CD4-positive, CD25-positive, alpha-beta regulatory T cell (primary cell): ENCODE measurements around the gene NCKAP5. TPM values are rescaled to one million over a fixed set of nuclear protein-coding genes. Genes with fewer than 3 reads are reported as not detected.

Source experiments
- ATAC-seq, 2 donors: fragments of 150-1000 bp; cut with Tn5 transposase; one replicate each; pipeline ENCODE4 v1.10.0; 2021; ENCODE audit warnings: low read depth in 2 of 2, moderate number of reproducible peaks in 2 of 2, moderate library complexity in 1 of 2
- DNase-seq, 3 donors: peaks; one replicate each; pipeline versions ENCODE4 v3.0.0 to v3.0.0-alpha.2; 2012 to 2022; ENCODE audit warnings: mixed read lengths in 1 of 3
- H3K27ac ChIP-seq: one replicate; pipeline ENCODE4 v1.7.0; 2013; ENCODE audit warnings: mild to moderate bottlenecking, low read length; ENCODE audit not compliant: insufficient read depth, poor library complexity, severe bottlenecking
- H3K27me3 ChIP-seq: one replicate; pipeline ENCODE4 v1.7.0; 2013; ENCODE audit warnings: low read length; ENCODE audit not compliant: control insufficient read depth, insufficient read depth
- H3K36me3 ChIP-seq: one replicate; pipeline ENCODE4 v1.7.0; 2013; ENCODE audit warnings: mild to moderate bottlenecking, low read length, moderate library complexity; ENCODE audit not compliant: control insufficient read depth, insufficient read depth
- H3K4me1 ChIP-seq: 2 replicates; pipeline ENCODE4 v1.7.0; 2013; ENCODE audit warnings: mild to moderate bottlenecking, low read length; ENCODE audit not compliant: insufficient read depth, control insufficient read depth, poor library complexity, severe bottlenecking
- H3K4me3 ChIP-seq: one replicate; pipeline ENCODE4 v1.7.0; 2013; ENCODE audit warnings: low read depth, mild to moderate bottlenecking, low read length, moderate library complexity
- H3K9me3 ChIP-seq, 2 experiments: 1 replicate in 1 of 2; 2 replicates in 1 of 2; pipeline ENCODE4 v1.7.0; 2013; ENCODE audit warnings: low read length in 2 of 2, mild to moderate bottlenecking in 1 of 2, moderate library complexity in 1 of 2; ENCODE audit not compliant: control insufficient read depth in 2 of 2
- H3K27ac Mint-ChIP-seq, 3 donors: one replicate each; pipeline ENCODE4 v1.8.0; 2020 to 2022; ENCODE audit warnings: mild to moderate bottlenecking in 3 of 3, mixed read lengths in 3 of 3, moderate library complexity in 2 of 3
- H3K27me3 Mint-ChIP-seq: one replicate; pipeline ENCODE4 v1.8.0; 2022; ENCODE audit warnings: mild to moderate bottlenecking, mixed read lengths
- H3K36me3 Mint-ChIP-seq: one replicate; pipeline ENCODE4 v1.8.0; 2020; ENCODE audit warnings: mixed read lengths
- H3K4me1 Mint-ChIP-seq, 4 donors: one replicate each; pipeline ENCODE4 v1.8.0; 2020 to 2022; ENCODE audit warnings: mixed read lengths in 4 of 4, mild to moderate bottlenecking in 1 of 4
- H3K4me3 Mint-ChIP-seq, 4 donors: one replicate each; pipeline ENCODE4 v1.8.0; 2020 to 2022; ENCODE audit warnings: mild to moderate bottlenecking in 4 of 4, mixed read lengths in 4 of 4, moderate library complexity in 3 of 4
- H3K9me3 Mint-ChIP-seq, 7 donors: one replicate each; pipeline ENCODE4 v1.8.0; 2020 to 2022; ENCODE audit warnings: mixed read lengths in 7 of 7, mild to moderate bottlenecking in 3 of 7, moderate library complexity in 2 of 7
- polyA plus RNA-seq, 4 donors: library from polyadenylated mRNA; unstranded; fragments of 300-500 nt; fragmentation: Illumina TruSeq; gene quantifications; one replicate each; pipeline ENCODE4 v1.2.3, GENCODE V29; 2021
- total RNA-seq: library from RNA; stranded (reverse); gene quantifications from one replicate; pipeline ENCODE4 v1.2.3, GENCODE V29; 2022

Gene NCKAP5
- total and polyA plus RNA-seq, 5 donors from 2014 or later, result not detected

GRCh38 chr2:132788310-132788838 lies 779.9 kb downstream of the NCKAP5 start:
- Mint-ChIP-seq H3K4me1 (no peaks in the 10 kb centered on the region), H3K27ac (no peak overlapping the region), H3K27me3 (no peaks in the 10 kb centered on the region), H3K36me3 (no peaks in the 10 kb centered on the region), H3K9me3 (peaks cover 0 to 10% (median 0%) of the 10 kb centered on the region in 7 donors), H3K4me3 (no peak overlapping the region)
- H3K4me3 ChIP-seq, result no peak overlapping the region
- no peaks in the 10 kb centered on the region for H3K27me3 ChIP-seq
- no peak for ATAC-seq
- H3K9me3 ChIP-seq, result peaks cover 0 to 4% of the 10 kb centered on the region in 2 experiments
- no peaks in the 10 kb centered on the region for H3K36me3 ChIP-seq
- DNase-seq, result no peak
- no peak overlapping the region for H3K27ac ChIP-seq
- H3K4me1 ChIP-seq, result no peaks in the 10 kb centered on the region

DNA sequence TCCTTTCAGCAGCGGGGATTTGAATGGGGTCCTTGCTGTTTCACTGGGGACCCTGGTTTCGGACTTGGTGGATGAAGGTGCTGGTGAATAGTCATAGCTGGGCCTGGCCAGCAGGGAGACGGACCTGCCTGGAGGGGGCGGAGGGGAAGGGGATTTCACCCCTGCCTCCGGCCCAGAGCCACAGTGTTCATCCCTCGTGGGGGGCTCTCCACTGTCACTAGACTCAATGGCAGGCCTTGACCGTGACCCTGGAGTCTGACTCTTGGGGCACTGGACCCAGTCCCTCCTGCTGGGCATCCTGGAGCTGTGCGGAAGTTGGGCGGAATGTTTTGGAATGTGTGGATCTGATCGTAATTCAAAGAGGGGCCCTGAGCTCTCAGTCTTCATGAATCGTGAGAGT lies 784.4 kb downstream of the NCKAP5 start:
- Histone ChIP-seq H3K36me3 (no peaks in the 10 kb centered on the region), H3K4me3 (no peak overlapping the region), H3K27me3 (no peaks in the 10 kb centered on the region), H3K4me1 (no peaks in the 10 kb centered on the region), H3K9me3 (peaks cover 0 to 5% of the 10 kb centered on the region in 2 experiments), H3K27ac (no peak overlapping the region)
- no peaks in the 10 kb centered on the region for H3K27me3 Mint-ChIP-seq
- DNase-seq (no peak), ATAC-seq (no peak)
- H3K36me3 Mint-ChIP-seq, result no peaks in the 10 kb centered on the region
- no peaks in the 10 kb centered on the region for H3K4me1 Mint-ChIP-seq
- peak overlapping the region in 1 of 4 donors; percentile 38 for H3K4me3 Mint-ChIP-seq
- H3K27ac Mint-ChIP-seq, result no peak overlapping the region
- peaks cover 0 to 8% (median 1%) of the 10 kb centered on the region in 7 donors for H3K9me3 Mint-ChIP-seq

DNA sequence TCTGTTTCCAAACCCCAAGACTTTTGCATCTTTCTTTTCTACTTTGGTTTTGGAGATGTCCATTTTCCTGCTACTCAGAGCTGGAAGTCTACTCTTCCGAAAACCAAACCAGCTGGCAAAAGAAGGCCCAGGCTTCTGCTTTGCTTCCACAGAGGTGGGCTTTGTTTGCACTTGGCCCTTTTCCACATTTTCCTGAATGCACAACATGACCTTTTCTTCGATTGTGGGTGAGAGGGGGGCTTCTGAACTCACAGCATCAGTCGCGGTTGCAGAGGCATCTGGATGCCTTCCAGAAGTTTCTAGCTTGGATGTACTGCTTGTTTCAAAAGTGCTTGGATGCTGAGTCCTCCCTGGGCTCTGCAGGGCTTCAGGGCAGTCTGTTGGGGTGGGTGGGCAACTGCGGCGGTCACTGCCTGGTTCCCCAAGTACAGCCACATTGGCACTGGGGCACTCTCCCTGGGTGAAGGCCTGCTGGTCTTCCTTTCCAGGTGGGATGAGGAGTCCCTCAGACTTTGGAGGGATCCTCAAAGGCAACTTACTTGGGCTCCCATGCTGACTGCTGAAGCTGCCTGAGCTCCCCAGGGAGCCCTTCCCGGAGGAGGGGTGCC lies 786.0 kb downstream of the NCKAP5 start:
- no peaks in the 10 kb centered on the region for H3K36me3 ChIP-seq
- no peak overlapping the region for H3K4me3 ChIP-seq
- H3K27me3 ChIP-seq, result no peaks in the 10 kb centered on the region
- Mint-ChIP-seq H3K4me3 (no peak overlapping the region), H3K36me3 (no peaks in the 10 kb centered on the region), H3K9me3 (peaks cover 0 to 8% (median 0%) of the 10 kb centered on the region in 7 donors), H3K4me1 (no peaks in the 10 kb centered on the region), H3K27me3 (no peaks in the 10 kb centered on the region), H3K27ac (no peak overlapping the region)
- H3K4me1 ChIP-seq, result no peaks in the 10 kb centered on the region
- H3K27ac ChIP-seq, result no peak overlapping the region
- H3K9me3 ChIP-seq, result peaks cover 0 to 5% of the 10 kb centered on the region in 2 experiments
- DNase-seq (no peak), ATAC-seq (no peak)

DNA sequence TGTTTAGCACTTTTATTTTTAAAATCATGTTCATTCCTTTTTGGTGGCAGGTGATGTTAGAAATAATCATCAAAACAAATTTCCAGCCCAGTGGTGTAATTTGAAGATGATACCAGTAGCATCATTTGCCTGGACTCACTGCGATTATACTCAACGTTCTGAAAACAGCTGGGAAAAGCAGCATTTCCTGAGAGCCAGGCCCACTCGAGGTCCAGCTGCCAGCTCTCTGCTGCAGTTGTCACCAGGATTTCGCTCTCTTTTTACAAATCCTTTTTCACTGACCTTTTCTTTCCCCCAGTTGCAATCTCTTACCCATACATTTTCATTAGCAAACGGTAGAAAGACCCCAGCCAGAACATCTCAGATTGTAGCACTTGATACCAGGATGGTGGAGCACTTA lies 787.6 kb downstream of the NCKAP5 start:
- H3K27me3 ChIP-seq, result no peaks in the 10 kb centered on the region
- no peaks in the 10 kb centered on the region for H3K36me3 ChIP-seq
- H3K27ac ChIP-seq, result no peak overlapping the region
- H3K4me3 Mint-ChIP-seq, result no peak overlapping the region
- H3K4me3 ChIP-seq, result no peak overlapping the region
- DNase-seq, result no peak
- H3K27ac Mint-ChIP-seq, result no peak overlapping the region
- ATAC-seq, result no peak
- no peaks in the 10 kb centered on the region for H3K4me1 Mint-ChIP-seq
- no peaks in the 10 kb centered on the region for H3K27me3 Mint-ChIP-seq
- H3K9me3 ChIP-seq, result peaks cover 0 to 5% of the 10 kb centered on the region in 2 experiments
- peaks cover 0 to 6% (median 1%) of the 10 kb centered on the region in 7 donors for H3K9me3 Mint-ChIP-seq
- H3K36me3 Mint-ChIP-seq, result no peaks in the 10 kb centered on the region
- H3K4me1 ChIP-seq, result no peaks in the 10 kb centered on the region

DNA sequence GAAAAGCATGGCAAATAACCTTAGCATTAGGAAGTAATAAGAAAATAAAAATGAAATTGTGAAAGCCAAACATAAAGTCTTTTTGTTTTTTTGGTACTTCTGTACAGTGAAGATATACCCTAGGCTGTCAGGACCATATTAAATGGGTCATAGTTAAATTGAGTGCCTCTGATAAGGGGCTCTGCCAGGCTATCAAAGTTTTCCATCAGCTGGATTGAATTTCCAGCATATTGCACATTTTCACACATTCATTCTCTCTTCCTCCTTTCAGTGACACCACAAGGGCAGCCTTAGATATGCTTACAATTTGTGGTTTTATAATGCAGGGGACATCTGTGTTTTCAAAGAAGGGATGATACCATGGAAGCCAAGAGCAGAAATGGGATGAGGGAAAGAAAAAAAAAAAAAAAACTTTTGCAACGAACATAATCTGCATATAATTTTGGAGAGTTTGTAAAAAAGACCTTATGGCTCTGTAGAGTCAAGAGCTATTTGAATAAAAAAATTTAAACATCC lies 789.0 kb downstream of the NCKAP5 start:
- no peaks in the 10 kb centered on the region for H3K4me1 ChIP-seq
- no peaks in the 10 kb centered on the region for H3K36me3 ChIP-seq
- H3K4me3 ChIP-seq, result no peak overlapping the region
- no peaks in the 10 kb centered on the region for H3K36me3 Mint-ChIP-seq
- H3K27me3 Mint-ChIP-seq, result no peaks in the 10 kb centered on the region
- H3K9me3 Mint-ChIP-seq, result peaks cover 0 to 6% (median 2%) of the 10 kb centered on the region in 7 donors
- ATAC-seq (no peak), DNase-seq (no peak)
- no peaks in the 10 kb centered on the region for H3K4me1 Mint-ChIP-seq
- no peak overlapping the region for H3K27ac ChIP-seq
- H3K27ac Mint-ChIP-seq, result peak overlapping the region in 1 of 3 donors; percentile 32
- peaks cover 0 to 5% of the 10 kb centered on the region in 2 experiments for H3K9me3 ChIP-seq
- no peak overlapping the region for H3K4me3 Mint-ChIP-seq
- no peaks in the 10 kb centered on the region for H3K27me3 ChIP-seq

DNA sequence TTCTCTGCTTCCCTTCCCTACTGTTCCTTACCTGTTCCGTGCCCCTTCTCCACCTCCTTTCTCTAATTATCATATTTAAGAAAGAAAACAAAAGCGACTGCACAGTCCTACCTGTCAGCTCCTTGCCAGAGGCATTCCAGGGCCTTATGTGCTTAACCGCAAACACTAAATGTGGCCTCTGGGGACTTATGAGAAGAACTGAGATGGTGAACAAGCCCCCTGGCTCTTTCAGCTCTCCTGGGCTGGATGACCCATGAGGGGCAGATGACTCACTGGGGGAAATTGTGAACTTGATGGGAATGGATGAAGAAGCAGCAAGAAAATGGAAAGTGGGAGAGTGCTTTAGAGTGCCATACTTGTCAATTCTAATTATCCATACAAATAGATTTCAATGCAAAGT lies 792.0 kb downstream of the NCKAP5 start:
- no peak overlapping the region for H3K27ac ChIP-seq
- H3K27me3 Mint-ChIP-seq, result no peaks in the 10 kb centered on the region
- DNase-seq, result no peak
- peaks cover 0 to 3% (median 0%) of the 10 kb centered on the region in 7 donors for H3K9me3 Mint-ChIP-seq
- H3K36me3 Mint-ChIP-seq, result no peaks in the 10 kb centered on the region
- no peak for ATAC-seq
- no peaks in the 10 kb centered on the region for H3K36me3 ChIP-seq
- no peaks in the 10 kb centered on the region for H3K4me1 Mint-ChIP-seq
- H3K4me3 ChIP-seq, result no peak overlapping the region
- no peaks in the 10 kb centered on the region for H3K9me3 ChIP-seq
- H3K4me1 ChIP-seq, result no peaks in the 10 kb centered on the region
- H3K27me3 ChIP-seq, result no peaks in the 10 kb centered on the region
- H3K4me3 Mint-ChIP-seq, result no peak overlapping the region
- no peak overlapping the region for H3K27ac Mint-ChIP-seq

DNA sequence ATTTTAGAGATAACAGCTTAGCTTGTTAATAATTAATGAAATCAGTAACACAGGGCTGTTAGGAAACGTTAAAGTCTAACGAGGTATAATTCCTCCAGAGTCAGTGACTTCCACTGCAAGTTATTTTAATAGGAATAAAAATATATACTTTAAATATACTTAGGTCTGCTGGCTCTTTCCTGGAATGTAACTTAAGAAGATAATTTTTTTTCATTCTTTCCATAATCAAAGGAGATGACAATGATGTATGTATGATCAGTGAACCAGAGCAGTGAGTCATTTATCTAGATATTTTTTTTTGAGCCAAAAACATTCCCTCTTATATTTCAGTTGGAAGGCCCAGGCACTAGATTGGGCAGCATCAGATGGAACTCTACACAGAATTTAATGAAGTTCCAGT lies 794.1 kb downstream of the NCKAP5 start:
- H3K36me3 ChIP-seq, result no peaks in the 10 kb centered on the region
- H3K4me1 Mint-ChIP-seq, result no peaks in the 10 kb centered on the region
- no peak for ATAC-seq
- no peak overlapping the region for H3K4me3 Mint-ChIP-seq
- H3K9me3 ChIP-seq, result no peaks in the 10 kb centered on the region
- peaks cover 0 to 5% (median 2%) of the 10 kb centered on the region in 7 donors for H3K9me3 Mint-ChIP-seq
- H3K4me1 ChIP-seq, result no peaks in the 10 kb centered on the region
- H3K27me3 ChIP-seq, result no peaks in the 10 kb centered on the region
- H3K27ac ChIP-seq, result no peak overlapping the region
- no peak overlapping the region for H3K4me3 ChIP-seq
- no peaks in the 10 kb centered on the region for H3K27me3 Mint-ChIP-seq
- no peak overlapping the region for H3K27ac Mint-ChIP-seq
- no peak for DNase-seq
- no peaks in the 10 kb centered on the region for H3K36me3 Mint-ChIP-seq

- DNase-seq (no peak), ATAC-seq (no peak)
- H3K27ac Mint-ChIP-seq, result no peak overlapping the region
- Histone ChIP-seq H3K27ac (no peak overlapping the region), H3K27me3 (no peaks in the 10 kb centered on the region), H3K36me3 (no peaks in the 10 kb centered on the region), H3K9me3 (no peaks in the 10 kb centered on the region), H3K4me1 (no peaks in the 10 kb centered on the region), H3K4me3 (no peak overlapping the region)
- peaks cover 0 to 6% (median 2%) of the 10 kb centered on the region in 7 donors for H3K9me3 Mint-ChIP-seq
- no peak overlapping the region for H3K4me3 Mint-ChIP-seq
- no peaks in the 10 kb centered on the region for H3K4me1 Mint-ChIP-seq
- H3K36me3 Mint-ChIP-seq, result no peaks in the 10 kb centered on the region
- H3K27me3 Mint-ChIP-seq, result no peaks in the 10 kb centered on the region
These were observed 794.9 kb downstream of the NCKAP5 start for GRCh38 chr2:132773331-132773730.
